Tibial nerve (tissue), 4 donors: ENCODE data around the gene SMCO4.

Experiments used
- CTCF ChIP-seq, 5 experiments: fragments of 200-600 bp in 3 of 5; fragments of 450-650 bp in 2 of 5; sonication (generic) in 3 of 5; IDR thresholded peaks; one replicate each; pipeline ENCODE4 v1.5.1; 2016 to 2019; ENCODE audit warnings: antibody characterized with exemption in 5 of 5, mild to moderate bottlenecking in 3 of 5, moderate library complexity in 2 of 5
- EP300 ChIP-seq, 2 donors: sonication (generic); formaldehyde crosslinking; IDR thresholded peaks; one replicate each; pipeline ENCODE4 v1.6.1; 2017; ENCODE audit warnings: antibody characterized with exemption in 2 of 2, mild to moderate bottlenecking in 1 of 2
- POLR2A ChIP-seq, 2 donors: fragments of 450-650 bp; IDR thresholded peaks; one replicate each; pipeline ENCODE4 v1.6.1; 2017; ENCODE audit warnings: antibody characterized with exemption in 2 of 2, mild to moderate bottlenecking in 2 of 2, moderate library complexity in 2 of 2

GRCh38 chr11:93559681-93560080 lies 16.5 kb upstream of the SMCO4 start:
- TF ChIP-seq CTCF (IDR thresholded peaks at IDR 0.05) (no peak), POLR2A (IDR thresholded peaks at IDR 0.05) (no peak), EP300 (IDR thresholded peaks at IDR 0.05) (no peak)
